WERI-Rb-1 (cell line): ENCODE data around the gene PBX1.

Source experiments
- DNase-seq: peaks from one replicate; pipeline ENCODE4 v3.0.0-alpha.2; 2020
- H3K27ac ChIP-seq: fragments of 250-450 bp; sonication (Bioruptor Pico); 2 replicates; pipeline ENCODE4 v1.5.1; 2020; ENCODE audit warnings: mild to moderate bottlenecking, moderate library complexity
- H3K27me3 ChIP-seq: fragments of 250-450 bp; sonication (Bioruptor Pico); 2 replicates; pipeline ENCODE4 v1.5.1; 2021; ENCODE audit warnings: mild to moderate bottlenecking, low read depth, moderate library complexity; ENCODE audit not compliant: insufficient read depth, severe bottlenecking
- H3K36me3 ChIP-seq: fragments of 250-450 bp; sonication (Bioruptor Pico); 2 replicates; pipeline ENCODE4 v1.5.1; 2020; ENCODE audit warnings: mild to moderate bottlenecking, moderate library complexity
- H3K4me3 ChIP-seq: 2 replicates; pipeline ENCODE4 v1.5.1; 2011; ENCODE audit warnings: low read depth, mild to moderate bottlenecking, control low read depth, low read length
- H3K9me3 ChIP-seq: fragments of 250-450 bp; sonication (Bioruptor Pico); 2 replicates; pipeline ENCODE4 v1.5.1; 2021; ENCODE audit warnings: mild to moderate bottlenecking, moderate library complexity; ENCODE audit not compliant: severe bottlenecking
- CTCF ChIP-seq: IDR thresholded peaks from 2 replicates; pipeline ENCODE4 v1.5.1; 2011; ENCODE audit warnings: low read depth, mild to moderate bottlenecking, control low read depth, inconsistent platforms, low read length

Gene PBX1

GRCh38 chr1:164558461-164559341 is at the start of gene PBX1:
Gene PBX1, plus strand, starts transcription at chr1:164559184.
- TF ChIP-seq CTCF = no peak
- Histone ChIP-seq H3K27ac (peak within 1 kb of the TSS; percentile 70), H3K9me3 (no peaks in the 10 kb centered on the region), H3K36me3 (no peaks in the 10 kb centered on the region), H3K27me3 (no peaks in the 10 kb centered on the region), H3K4me3 (peak within 1 kb of the TSS; percentile 89)
- DNase-seq = peak; percentile 98

GRCh38 chr1:164510435-164510834 is 48.5 kb upstream of the PBX1 start:
- Histone ChIP-seq H3K4me3 (no peak overlapping the region), H3K27me3 (no peaks in the 10 kb centered on the region), H3K9me3 (no peaks in the 10 kb centered on the region), H3K36me3 (no peaks in the 10 kb centered on the region), H3K27ac (no peak overlapping the region)
- DNase-seq = no peak
- no peak for TF ChIP-seq CTCF

- Histone ChIP-seq H3K9me3 (no peaks in the 10 kb centered on the region), H3K27me3 (no peaks in the 10 kb centered on the region), H3K27ac (no peak overlapping the region), H3K36me3 (no peaks in the 10 kb centered on the region), H3K4me3 (no peak overlapping the region)
- DNase-seq = no peak
- no peak for TF ChIP-seq CTCF
Measured at GRCh38 chr1:164511001-164511705, 47.8 kb upstream of the PBX1 start.

- H3K4me3 ChIP-seq = no peak overlapping the region
- H3K27me3 ChIP-seq = no peaks in the 10 kb centered on the region
- no peak for DNase-seq
- H3K9me3 ChIP-seq = no peaks in the 10 kb centered on the region
- H3K36me3 ChIP-seq = no peaks in the 10 kb centered on the region
- no peak overlapping the region for H3K27ac ChIP-seq
- TF ChIP-seq CTCF = no peak
Measured at GRCh38 chr1:164515231-164515630, 43.8 kb upstream of the PBX1 start.

- no peak overlapping the region for H3K4me3 ChIP-seq
- H3K27me3 ChIP-seq = no peaks in the 10 kb centered on the region
- no peaks in the 10 kb centered on the region for H3K9me3 ChIP-seq
- no peak for DNase-seq
- no peak for TF ChIP-seq CTCF
- no peaks in the 10 kb centered on the region for H3K36me3 ChIP-seq
- no peak overlapping the region for H3K27ac ChIP-seq
Measured at GRCh38 chr1:164515711-164516331, 43.2 kb upstream of the PBX1 start.
